Glomerular visceral epithelial cell (primary cell): ENCODE measurements around the gene TANC1.
A peak's percentile ranks its signal among the peaks of the same experiment; 100 is the strongest.
"Not testable (repeated sequence)": the region's sequence is repeated elsewhere in the genome, so short reads cannot be mapped to it uniquely, and the experiment has no call there.

Experiments used
- DNase-seq: peaks from one replicate; pipeline ENCODE4 v3.0.0-alpha.2; 2016; ENCODE audit errors: extremely low spot score

Gene TANC1

GRCh38 chr2:159140070-159140769, 171.8 kb downstream of the TANC1 start:
- DNase-seq, result peak; percentile 49

GRCh38 chr2:159140821-159141220, 172.4 kb downstream of the TANC1 start:
- not testable (repeated sequence) for DNase-seq

- DNase-seq, result no peak
Observed at GRCh38 chr2:159144776-159145614, 176.6 kb downstream of the TANC1 start.

- DNase-seq, result no peak
Observed at GRCh38 chr2:159145745-159146354, 177.4 kb downstream of the TANC1 start.

GRCh38 chr2:159146996-159147666, 178.7 kb downstream of the TANC1 start:
- no peak for DNase-seq

GRCh38 chr2:159147690-159148089, 179.2 kb downstream of the TANC1 start:
- no peak for DNase-seq

- DNase-seq, result no peak
Observed at GRCh38 chr2:159148901-159149300, 180.5 kb downstream of the TANC1 start.

GRCh38 chr2:159149747-159150146, 181.3 kb downstream of the TANC1 start:
- DNase-seq, result no peak

- DNase-seq, result no peak
Observed at GRCh38 chr2:159150280-159150746, 181.9 kb downstream of the TANC1 start.

GRCh38 chr2:159151198-159152127, 183.0 kb downstream of the TANC1 start:
- DNase-seq, result no peak

- DNase-seq, result no peak
Observed at GRCh38 chr2:159152128-159152778, 183.8 kb downstream of the TANC1 start.

- no peak for DNase-seq
Observed at GRCh38 chr2:159153063-159153462, 184.6 kb downstream of the TANC1 start.

- DNase-seq, result no peak
Observed at GRCh38 chr2:159153463-159153862, 185.0 kb downstream of the TANC1 start.

- DNase-seq, result no peak
Observed at GRCh38 chr2:159153951-159154350, 185.5 kb downstream of the TANC1 start.

GRCh38 chr2:159154366-159154765, 185.9 kb downstream of the TANC1 start:
- DNase-seq, result no peak

- no peak for DNase-seq
Observed at GRCh38 chr2:159155320-159155719, 186.9 kb downstream of the TANC1 start.

- DNase-seq, result no peak
Observed at GRCh38 chr2:159155791-159156190, 187.4 kb downstream of the TANC1 start.

GRCh38 chr2:159156834-159157233, 188.4 kb downstream of the TANC1 start:
- no peak for DNase-seq

- no peak for DNase-seq
Observed at GRCh38 chr2:159157361-159158209, 189.1 kb downstream of the TANC1 start.
